RWPE2 (cell line): ENCODE results near the gene ZYG11B.
"Not testable (repeated sequence)": the region's sequence is repeated elsewhere in the genome, so short reads cannot be mapped to it uniquely, and the experiment has no call there.

ENCODE experiments used
- ATAC-seq: fragments of 200-7000 bp; cut with Tn5 transposase; 3 replicates; pipeline ENCODE4 v1.9.1; 2021; ENCODE audit warnings: low read depth
- DNase-seq: peaks from one replicate; pipeline ENCODE4 v3.0.0-alpha.2; 2020; ENCODE audit warnings: low spot score
- H3K27ac ChIP-seq: fragments of 450-650 bp; 2 replicates; pipeline ENCODE4 v1.5.1; 2017; ENCODE audit warnings: mild to moderate bottlenecking; ENCODE audit not compliant: poor library complexity, severe bottlenecking
- H3K27me3 ChIP-seq: fragments of 250-450 bp; sonication (Bioruptor Pico); 2 replicates; pipeline ENCODE4 v1.5.1; 2021; ENCODE audit warnings: mild to moderate bottlenecking, moderate library complexity; ENCODE audit not compliant: insufficient read depth, poor library complexity, severe bottlenecking
- H3K36me3 ChIP-seq: fragments of 250-450 bp; sonication (Bioruptor Pico); 2 replicates; pipeline ENCODE4 v1.5.1; 2020; ENCODE audit warnings: low read depth, mild to moderate bottlenecking, moderate library complexity
- H3K4me1 ChIP-seq: fragments of 250-450 bp; sonication (Bioruptor Pico); 2 replicates; pipeline ENCODE4 v1.5.1; 2021; ENCODE audit warnings: mild to moderate bottlenecking, moderate library complexity; ENCODE audit not compliant: insufficient read depth, poor library complexity, severe bottlenecking
- H3K4me3 ChIP-seq: fragments of 250-450 bp; sonication (Bioruptor Pico); 2 replicates; pipeline ENCODE4 v1.5.1; 2021; ENCODE audit warnings: mild to moderate bottlenecking, moderate library complexity; ENCODE audit not compliant: severe bottlenecking
- H3K9me3 ChIP-seq: fragments of 250-450 bp; sonication (Bioruptor Pico); 2 replicates; pipeline ENCODE4 v1.5.1; 2021; ENCODE audit warnings: mild to moderate bottlenecking, moderate library complexity; ENCODE audit not compliant: severe bottlenecking
- TF ChIP-seq, protein P1 (sequence below): fragments of 450-650 bp; IDR thresholded peaks from one replicate; pipeline ENCODE4 v1.5.1; 2017; ENCODE audit warnings: mild to moderate bottlenecking, moderate library complexity; ENCODE audit not compliant: poor library complexity, severe bottlenecking

Gene ZYG11B

DNA sequence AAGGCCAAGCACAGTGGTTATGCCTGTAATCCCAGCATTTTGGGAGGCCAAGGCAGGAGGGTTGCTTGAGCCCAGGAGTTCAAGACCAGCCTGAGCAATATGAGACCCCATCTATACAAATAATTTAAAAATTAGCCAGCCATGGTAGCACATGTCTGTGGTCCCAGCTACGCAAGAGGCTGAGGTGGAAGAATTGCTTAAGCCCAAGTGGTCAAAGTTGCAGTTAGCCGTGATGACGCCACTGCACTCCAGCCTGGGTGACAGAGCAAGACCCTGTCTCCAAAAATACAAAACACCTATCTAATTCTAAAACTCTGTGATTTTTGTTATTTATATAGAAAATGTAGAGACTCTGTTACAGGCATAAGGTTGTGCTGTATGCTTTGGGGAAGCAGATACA is 72.1 kb downstream of the ZYG11B start:
- no peak overlapping the region for H3K27ac ChIP-seq
- H3K9me3 ChIP-seq = no peaks in the 10 kb centered on the region
- H3K27me3 ChIP-seq = no peaks in the 10 kb centered on the region
- ATAC-seq (no peak), DNase-seq (no peak)
- TF ChIP-seq, protein P1, sequence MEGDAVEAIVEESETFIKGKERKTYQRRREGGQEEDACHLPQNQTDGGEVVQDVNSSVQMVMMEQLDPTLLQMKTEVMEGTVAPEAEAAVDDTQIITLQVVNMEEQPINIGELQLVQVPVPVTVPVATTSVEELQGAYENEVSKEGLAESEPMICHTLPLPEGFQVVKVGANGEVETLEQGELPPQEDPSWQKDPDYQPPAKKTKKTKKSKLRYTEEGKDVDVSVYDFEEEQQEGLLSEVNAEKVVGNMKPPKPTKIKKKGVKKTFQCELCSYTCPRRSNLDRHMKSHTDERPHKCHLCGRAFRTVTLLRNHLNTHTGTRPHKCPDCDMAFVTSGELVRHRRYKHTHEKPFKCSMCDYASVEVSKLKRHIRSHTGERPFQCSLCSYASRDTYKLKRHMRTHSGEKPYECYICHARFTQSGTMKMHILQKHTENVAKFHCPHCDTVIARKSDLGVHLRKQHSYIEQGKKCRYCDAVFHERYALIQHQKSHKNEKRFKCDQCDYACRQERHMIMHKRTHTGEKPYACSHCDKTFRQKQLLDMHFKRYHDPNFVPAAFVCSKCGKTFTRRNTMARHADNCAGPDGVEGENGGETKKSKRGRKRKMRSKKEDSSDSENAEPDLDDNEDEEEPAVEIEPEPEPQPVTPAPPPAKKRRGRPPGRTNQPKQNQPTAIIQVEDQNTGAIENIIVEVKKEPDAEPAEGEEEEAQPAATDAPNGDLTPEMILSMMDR = no peak
- peaks cover 11% of the 10 kb centered on the region; the same call in 1 of the 2 replicates for H3K36me3 ChIP-seq
- no peaks in the 10 kb centered on the region for H3K4me1 ChIP-seq
- H3K4me3 ChIP-seq = no peak overlapping the region

DNA sequence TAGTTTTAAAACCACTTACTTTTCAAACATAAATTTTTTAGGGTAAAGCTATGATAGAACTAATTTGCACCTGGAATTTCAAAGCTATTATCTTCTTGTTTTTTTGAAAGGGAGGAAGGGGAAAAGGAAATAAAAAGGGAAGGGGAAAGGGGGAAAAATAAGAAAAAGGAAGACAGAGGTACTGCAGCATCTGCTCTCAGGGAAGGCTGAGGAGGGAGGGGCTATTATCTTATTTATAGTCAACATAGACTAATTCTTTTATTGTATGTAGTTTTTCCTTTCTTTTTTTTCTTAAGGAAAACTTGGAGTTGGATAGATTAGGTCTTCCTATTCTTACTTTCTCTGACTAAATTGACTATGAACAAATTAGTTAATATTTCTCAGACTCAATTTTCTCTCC is 74.8 kb downstream of the ZYG11B start:
- ATAC-seq (no peak), DNase-seq (no peak)
- TF ChIP-seq, protein P1 = no peak

GRCh38 chr1:52804083-52804482 is 77.8 kb downstream of the ZYG11B start:
- H3K27ac ChIP-seq = not testable (repeated sequence)

More for the DNA sequence above, 74.8 kb downstream of the ZYG11B start:
- no peaks in the 10 kb centered on the region for H3K27me3 ChIP-seq
- no peak overlapping the region for H3K27ac ChIP-seq
- H3K4me1 ChIP-seq = no peaks in the 10 kb centered on the region
- no peaks in the 10 kb centered on the region for H3K9me3 ChIP-seq
- peaks cover 14% of the 10 kb centered on the region; the same call in 1 of the 2 replicates for H3K36me3 ChIP-seq
- no peak overlapping the region for H3K4me3 ChIP-seq

GRCh38 chr1:52814465-52814864 is 88.2 kb downstream of the ZYG11B start:
- Histone ChIP-seq H3K4me1 (no peaks in the 10 kb centered on the region), H3K36me3 (peaks cover 26% of the 10 kb centered on the region), H3K9me3 (no peaks in the 10 kb centered on the region), H3K4me3 (no peak overlapping the region), H3K27ac (no peak overlapping the region), H3K27me3 (no peaks in the 10 kb centered on the region)
- TF ChIP-seq, protein P1 = no peak
- DNase-seq = no peak
- peak; percentile 33; the same call in 1 of the 3 replicates for ATAC-seq

More at GRCh38 chr1:52804083-52804482, 77.8 kb downstream of the ZYG11B start:
- not testable (repeated sequence) for DNase-seq, ATAC-seq, H3K4me3 ChIP-seq, H3K9me3 ChIP-seq, H3K27me3 ChIP-seq, H3K4me1 ChIP-seq
- peaks cover 15% of the 10 kb centered on the region; the same call in 1 of the 2 replicates for H3K36me3 ChIP-seq

DNA sequence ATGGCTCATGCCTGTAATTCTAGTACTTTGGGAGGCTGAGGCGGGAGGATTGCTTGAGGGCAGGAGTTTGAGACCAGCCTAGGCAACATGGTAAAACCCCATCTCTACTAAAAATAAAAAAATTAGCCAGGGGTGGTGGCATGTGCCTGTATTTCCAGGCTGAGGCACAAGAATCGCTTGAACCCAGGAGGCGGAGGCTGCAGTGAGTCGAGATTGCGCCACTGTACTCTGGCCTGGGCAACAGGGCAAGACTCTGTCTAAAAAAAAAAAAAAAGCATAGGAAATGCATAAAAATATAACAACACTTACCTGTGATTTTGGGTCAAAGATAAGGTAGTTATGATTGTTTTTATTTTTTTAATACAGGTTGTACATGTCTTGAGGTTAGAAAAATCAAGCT is 94.6 kb downstream of the ZYG11B start:
- ATAC-seq, DNase-seq, H3K27me3 ChIP-seq, H3K9me3 ChIP-seq, H3K27ac ChIP-seq, H3K4me3 ChIP-seq, H3K4me1 ChIP-seq: not testable (repeated sequence)
- H3K36me3 ChIP-seq = peaks cover 15% of the 10 kb centered on the region

GRCh38 chr1:52825868-52826267 is 99.6 kb downstream of the ZYG11B start:
- Histone ChIP-seq H3K4me1 (no peaks in the 10 kb centered on the region), H3K36me3 (no peaks in the 10 kb centered on the region; the same call in 1 of the 2 replicates), H3K9me3 (no peaks in the 10 kb centered on the region), H3K4me3 (no peak overlapping the region), H3K27ac (no peak overlapping the region), H3K27me3 (no peaks in the 10 kb centered on the region)
- TF ChIP-seq, protein P1 = peak; percentile 61
- ATAC-seq (peak; percentile 70; the same call in 2 of the 3 replicates), DNase-seq (no peak)
